ENCODE measurements around the gene FARS2.

FARS2 gene

DNA sequence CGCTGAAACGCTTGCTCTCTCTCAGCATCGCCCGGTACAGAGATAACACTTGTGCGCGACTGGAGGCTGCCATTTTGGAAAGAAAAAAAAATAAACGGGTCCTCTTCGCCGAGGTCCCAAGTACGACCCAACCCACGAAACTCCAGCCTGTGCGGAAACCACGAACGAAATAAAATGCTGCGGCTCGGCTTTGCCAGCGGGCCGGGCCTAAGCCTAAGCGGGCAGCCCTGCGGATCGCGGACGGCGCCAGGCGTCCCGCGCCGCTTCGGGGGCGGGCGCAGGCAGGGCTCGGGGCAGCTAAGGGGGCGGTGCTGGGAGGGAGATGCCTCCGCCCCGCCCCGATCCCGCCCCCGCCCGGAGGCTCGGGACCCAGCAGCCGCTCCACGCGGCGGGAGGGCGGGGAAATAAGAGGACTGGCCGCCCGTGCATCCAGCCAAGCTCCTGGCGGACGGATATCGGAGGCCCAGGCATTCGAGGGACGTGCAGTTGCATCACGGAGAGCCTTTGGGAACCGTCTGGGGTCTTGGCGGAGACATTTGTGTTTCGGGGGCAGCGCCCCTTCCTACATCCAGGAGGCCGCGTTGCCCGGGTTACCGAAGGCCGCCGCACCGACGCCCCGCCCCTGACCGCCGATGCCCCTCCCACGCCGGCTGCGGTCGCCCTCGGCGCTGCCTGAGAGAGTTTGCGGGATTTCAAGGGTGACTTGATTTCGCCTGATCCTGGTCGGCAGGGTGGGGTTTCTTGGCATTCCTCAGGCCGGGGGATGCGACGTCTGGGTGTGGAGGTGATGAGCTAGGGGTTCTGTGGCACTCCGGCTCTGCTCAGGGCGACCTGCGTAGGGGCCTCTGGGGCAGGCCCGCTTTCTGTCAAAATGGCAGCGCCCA, at the start of gene FARS2, which contains the start of gene LYRM4:
Gene FARS2 (plus strand): TSS at position 853 of the 884 bp plus-strand sequence.
Gene LYRM4 (minus strand): TSS at position 290 of the 884 bp plus-strand sequence. CDS start 217 bp downstream, at position 73.
- in situ Hi-C loops (cut with MboI; ENCODE audit: low pct_unique_long_range_greater_than_20kb, low sequenced_read_pairs): no loop called here
- peak; percentile 95 for DNase-seq

DNA sequence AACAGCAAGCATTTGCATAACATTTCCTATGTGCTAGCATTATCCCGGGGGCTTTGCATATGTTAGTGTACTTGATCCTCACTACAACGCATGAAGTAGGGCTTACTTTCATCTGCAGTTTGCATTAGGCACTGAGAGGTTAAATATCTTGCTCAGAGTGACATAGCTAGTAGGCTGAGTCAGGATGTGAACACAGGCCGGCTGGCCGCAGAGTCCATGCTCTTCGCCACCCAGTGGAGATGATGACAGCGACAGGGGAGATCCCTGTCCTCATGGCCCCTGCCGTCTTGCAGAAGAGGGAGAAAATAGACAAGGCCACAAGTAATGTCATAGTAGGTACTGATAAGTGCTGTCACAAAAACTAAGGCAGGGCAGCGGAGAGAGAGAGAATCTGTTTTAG, 47.5 kb upstream of the FARS2 start:
- no peak for DNase-seq
- in situ Hi-C loops (cut with MboI; ENCODE audit: low pct_unique_long_range_greater_than_20kb, low sequenced_read_pairs): no loop called here

DNA sequence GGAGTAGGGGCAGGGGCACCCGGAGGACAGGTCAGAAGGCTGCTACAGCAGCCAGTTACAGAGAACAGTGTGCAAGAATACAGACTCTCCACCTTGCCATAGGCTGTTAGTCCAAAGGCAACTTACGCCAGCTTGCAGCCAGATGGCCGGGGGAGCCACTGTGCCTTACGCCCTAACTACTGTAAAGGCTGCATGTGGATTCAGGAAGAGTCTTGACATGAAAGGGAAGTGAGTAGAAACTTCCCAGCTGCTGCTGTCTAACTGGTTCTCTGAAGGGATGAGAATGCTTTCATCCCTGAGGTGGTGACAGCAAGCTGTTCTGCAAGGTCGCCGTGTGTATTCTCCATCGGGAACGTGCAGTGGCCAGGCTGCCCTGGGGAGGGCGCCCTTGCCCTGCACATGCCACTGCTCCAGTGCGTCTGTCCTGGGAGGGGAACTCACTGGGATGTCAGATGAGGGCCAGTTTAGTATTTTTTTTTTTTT, 46.7 kb upstream of the FARS2 start:
- peak; percentile 67 for DNase-seq

DNA sequence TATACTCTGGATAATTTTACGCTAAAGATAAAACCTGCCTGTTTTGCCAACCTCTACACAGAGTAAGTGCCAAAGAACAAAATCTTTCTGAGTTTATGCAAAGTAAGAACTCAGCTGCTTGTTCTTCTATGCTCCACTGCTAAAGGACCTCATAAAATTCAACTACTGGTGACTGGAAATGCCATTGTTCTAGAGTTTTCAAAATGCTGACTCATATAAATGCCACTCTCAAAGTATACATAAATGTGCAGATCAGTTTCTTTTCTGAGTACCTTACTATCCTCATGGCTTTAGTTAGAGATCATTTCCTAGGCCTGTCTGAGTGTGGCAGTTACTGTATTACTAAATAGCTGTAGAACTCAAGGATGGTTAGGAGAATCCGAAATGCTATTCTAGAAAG, 46.2 kb upstream of the FARS2 start:
- no peak for DNase-seq

More for the DNA sequence above, 46.7 kb upstream of the FARS2 start:
- in situ Hi-C loops (cut with MboI; ENCODE audit: low pct_unique_long_range_greater_than_20kb, low sequenced_read_pairs): no loop called here

DNA sequence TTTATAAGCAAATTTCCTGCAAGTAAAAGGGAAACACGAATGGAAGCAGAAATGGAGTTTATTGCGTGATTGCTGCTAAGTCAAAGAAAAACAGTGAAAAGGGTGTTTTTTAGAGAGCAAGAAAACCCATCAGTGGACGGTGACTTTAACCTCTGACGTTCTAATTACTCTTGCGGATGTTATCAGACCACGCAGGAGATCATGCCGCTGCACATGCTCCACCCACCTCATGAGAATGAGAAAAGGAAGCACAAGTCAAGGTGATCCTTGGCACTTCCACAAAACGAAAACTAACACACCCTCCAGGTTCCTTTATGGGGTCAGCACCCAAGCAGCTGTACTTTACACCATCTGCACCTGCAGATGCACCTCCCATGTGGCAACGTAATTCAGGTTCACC, 45.5 kb upstream of the FARS2 start:
- no peak for DNase-seq
- in situ Hi-C loops (cut with MboI; ENCODE audit: low pct_unique_long_range_greater_than_20kb, low sequenced_read_pairs): no loop called here

More for the DNA sequence above, 46.2 kb upstream of the FARS2 start:
- in situ Hi-C loops (cut with MboI; ENCODE audit: low pct_unique_long_range_greater_than_20kb, low sequenced_read_pairs): no loop called here

DNA sequence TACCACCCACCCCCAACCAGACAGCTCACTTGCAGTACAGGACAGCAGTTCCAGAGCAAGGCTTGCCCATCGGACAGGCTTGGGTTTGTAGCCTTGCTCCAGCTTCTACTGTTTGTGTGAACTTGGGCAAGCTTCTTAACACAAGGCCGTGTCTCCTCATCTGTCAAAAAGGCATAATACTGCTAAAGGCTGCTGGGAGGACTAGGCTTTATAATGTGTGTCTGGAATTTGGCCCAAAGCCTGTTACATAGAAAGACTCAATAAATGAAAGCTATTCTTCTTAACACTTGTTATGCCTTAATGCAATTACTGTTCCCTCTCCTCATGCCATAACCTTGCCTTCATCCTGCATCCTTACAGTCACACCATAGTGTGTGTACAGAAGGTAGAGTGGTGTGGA, 44.0 kb upstream of the FARS2 start:
- in situ Hi-C loops (cut with MboI; ENCODE audit: low pct_unique_long_range_greater_than_20kb, low sequenced_read_pairs): no loop called here
- DNase-seq: no peak

DNA sequence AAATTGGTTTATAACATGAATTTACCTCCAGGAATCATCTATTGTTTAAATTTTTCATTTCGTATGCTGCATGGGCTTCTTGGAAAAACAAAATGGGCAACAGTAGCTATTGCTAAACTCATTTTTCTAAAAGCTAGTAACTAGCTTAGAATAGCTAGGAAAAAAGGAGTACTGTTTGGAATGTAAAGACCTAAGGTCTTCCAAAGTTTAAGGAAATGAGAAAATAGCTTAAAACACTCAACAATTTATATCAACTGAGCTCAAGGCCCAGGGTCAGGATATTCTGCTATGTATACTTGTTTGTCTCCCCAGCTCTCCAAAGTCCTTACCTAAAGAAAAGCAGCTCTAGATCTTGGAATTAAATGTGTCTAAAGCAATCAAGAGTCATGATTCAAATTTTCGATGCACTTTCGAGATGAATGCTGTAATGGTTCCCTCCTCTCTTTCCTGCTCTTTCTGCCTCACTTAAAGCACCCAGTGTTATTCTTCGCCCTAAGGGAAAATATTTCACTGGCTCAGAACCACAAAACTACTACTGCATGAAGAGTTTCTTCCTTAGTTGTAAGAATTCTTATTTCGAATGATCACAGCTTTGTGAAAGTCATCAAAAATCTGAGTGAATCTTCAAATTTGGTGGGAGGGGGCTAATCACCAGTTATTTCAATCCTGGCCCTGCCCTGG, 42.2 kb upstream of the FARS2 start:
- DNase-seq: no peak
- in situ Hi-C loops (cut with MboI; ENCODE audit: low pct_unique_long_range_greater_than_20kb, low sequenced_read_pairs): no loop called here

DNA sequence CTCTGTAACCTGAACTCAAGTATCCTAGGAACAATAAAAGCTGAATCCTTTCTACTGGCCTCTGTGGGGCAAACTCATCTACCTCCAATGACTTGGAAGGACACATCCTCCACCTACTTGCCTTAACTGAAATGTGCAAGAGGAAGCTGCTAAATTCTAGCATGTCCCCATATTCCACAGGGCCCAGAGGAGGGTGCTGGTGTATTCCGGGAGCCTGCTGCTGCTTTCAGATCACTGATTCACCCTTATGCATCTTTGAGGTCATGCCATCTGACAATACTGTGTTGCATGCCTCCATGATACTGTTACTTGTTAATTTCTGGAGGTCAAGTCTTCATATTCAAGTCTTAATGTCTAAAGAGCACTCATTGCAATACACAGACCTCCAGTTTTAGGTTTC, 40.9 kb upstream of the FARS2 start:
- no peak for DNase-seq
- in situ Hi-C loops (cut with MboI; ENCODE audit: low pct_unique_long_range_greater_than_20kb, low sequenced_read_pairs): no loop called here

DNA sequence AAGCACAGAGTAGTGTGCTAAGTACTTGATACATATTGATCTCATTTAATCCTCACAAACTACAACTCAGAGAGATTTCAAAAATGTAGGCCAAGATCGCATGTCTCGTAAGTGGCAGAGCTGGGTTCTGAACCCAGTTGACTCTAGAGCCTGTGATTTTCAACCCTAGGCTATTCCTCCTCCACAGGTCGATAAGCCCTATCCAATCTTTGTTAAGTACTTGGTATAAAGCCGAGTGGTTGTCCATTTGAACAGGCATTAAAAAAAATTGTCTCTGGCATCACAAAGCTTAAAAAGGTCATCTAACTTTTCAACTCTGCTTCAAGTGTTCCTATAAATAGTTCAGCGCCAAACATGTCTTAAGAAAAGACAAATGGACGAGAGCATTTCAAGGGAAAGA, 38.0 kb upstream of the FARS2 start:
- DNase-seq: no peak
- in situ Hi-C loops (cut with MboI; ENCODE audit: low pct_unique_long_range_greater_than_20kb, low sequenced_read_pairs): no loop called here

DNA sequence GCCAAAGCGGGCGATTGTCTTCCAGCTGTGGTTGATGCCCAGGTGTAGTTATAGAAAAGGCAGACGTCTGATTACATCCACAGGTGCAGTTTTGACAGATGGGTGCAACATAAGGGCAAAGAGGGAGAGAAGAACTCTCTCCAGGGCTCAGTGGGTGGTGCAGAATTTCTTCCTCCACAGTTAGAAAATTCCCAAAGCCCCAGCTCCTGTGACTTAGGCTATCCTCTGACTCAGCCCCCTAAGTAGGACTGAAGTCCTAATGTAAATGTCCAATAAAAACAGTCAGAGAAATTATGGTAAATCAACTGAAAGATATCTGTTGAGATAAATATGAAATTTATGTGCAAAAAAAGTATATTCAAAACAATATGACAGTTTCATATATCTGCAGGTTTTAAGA, 32.0 kb upstream of the FARS2 start:
- in situ Hi-C loops (cut with MboI; ENCODE audit: low pct_unique_long_range_greater_than_20kb, low sequenced_read_pairs): no loop called here
- no peak for DNase-seq

DNA sequence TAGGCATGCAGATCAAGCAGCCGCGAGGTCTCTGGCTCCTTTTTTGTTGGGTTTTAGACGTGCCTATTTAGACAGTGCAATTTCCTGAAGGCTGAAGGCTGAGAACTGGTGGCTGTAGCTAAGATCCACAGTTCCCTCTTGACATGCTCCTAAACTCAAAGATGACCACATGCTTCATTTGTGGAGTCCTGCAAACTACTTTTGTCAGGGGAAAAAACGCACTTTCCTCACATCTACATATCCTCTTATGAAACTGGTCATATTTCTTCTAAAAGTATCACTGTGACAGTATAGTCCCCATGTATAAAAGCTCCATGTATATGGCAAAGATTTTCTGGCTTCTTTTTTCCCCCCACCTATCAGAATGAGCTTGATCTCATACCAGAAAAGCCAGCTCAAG, 31.2 kb upstream of the FARS2 start:
- in situ Hi-C loops (cut with MboI; ENCODE audit: low pct_unique_long_range_greater_than_20kb, low sequenced_read_pairs): no loop called here
- DNase-seq: no peak

DNA sequence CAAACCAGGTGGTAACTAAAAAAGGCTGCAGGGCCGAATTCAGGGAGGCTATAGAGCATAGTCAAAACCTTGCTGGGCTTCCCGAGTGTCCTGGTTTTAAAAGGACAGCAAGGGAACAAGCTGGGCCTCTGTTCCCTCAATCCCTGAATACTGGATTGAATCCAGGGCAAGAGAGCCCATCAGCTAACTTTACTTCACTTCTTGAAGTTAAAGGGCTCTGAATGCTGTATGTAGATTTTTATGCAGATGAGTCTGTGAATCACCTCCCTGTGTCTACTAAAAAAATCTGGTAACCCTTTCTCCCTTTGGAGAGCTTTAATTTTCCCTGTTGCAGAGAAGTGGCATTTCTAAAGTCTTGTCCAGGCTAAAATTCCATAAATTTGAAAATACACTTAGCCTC, 30.0 kb upstream of the FARS2 start:
- in situ Hi-C loops (cut with MboI; ENCODE audit: low pct_unique_long_range_greater_than_20kb, low sequenced_read_pairs): no loop called here
- no peak for DNase-seq

DNA sequence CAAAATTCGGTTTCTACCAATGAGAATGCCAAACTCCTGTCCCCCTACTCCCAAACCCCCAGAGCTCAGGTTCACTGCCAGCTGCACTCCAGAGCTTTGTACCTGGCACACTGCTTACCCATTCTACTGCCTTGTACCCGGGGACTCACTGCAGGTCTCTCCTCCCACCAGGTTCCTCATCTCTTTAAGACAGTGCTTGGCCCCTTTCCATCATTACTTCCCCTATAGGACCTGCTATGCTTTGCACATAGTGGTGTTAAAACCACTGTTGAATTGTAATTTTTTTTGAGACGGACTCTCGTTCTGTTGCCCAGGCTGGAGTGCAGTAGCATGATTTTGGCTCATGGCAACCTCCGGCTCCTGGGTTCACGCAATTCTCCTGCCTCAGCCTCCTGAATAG, 26.4 kb upstream of the FARS2 start:
- DNase-seq: peak; percentile 39
- in situ Hi-C loops (cut with MboI; ENCODE audit: low pct_unique_long_range_greater_than_20kb, low sequenced_read_pairs): no loop called here

DNA sequence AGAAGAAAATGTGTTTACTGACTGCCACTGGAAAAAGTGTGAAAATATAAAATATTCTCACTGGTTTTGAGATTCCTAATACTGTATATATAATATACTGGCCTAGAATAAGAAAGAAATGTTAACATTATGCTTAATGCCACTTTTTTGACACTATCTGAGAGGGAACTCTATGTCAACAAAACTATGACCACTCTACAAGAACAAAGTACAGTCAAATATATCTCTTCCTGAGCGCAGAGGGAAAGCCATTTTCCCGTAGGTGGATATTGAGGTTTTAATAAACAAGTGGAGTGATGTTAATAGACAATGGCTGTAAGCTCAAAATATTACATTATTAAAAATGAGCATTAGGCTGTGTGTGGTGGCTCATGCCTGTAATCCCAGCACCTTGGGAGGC, 25.5 kb upstream of the FARS2 start:
- DNase-seq: no peak
- in situ Hi-C loops (cut with MboI; ENCODE audit: low pct_unique_long_range_greater_than_20kb, low sequenced_read_pairs): no loop called here

DNA sequence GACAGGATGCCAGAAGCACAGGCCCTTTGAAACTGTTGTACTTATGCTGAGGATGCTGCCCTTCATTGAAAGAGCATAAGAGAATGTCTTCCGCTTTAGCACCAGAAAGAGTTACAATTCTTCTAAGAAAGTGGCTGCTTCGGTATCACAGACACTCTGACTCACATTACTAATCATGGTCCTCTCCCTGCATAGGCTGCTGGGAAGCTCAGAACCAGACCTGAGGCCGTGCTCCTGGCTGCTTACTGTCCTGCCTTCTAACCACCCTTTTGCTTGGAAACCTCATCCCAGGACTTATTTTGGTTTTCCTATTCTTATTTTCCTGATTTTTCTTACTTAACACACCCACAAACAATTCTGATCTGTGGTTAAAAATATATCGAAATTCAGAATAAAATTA, 23.5 kb upstream of the FARS2 start:
- DNase-seq: no peak
- in situ Hi-C loops (cut with MboI; ENCODE audit: low pct_unique_long_range_greater_than_20kb, low sequenced_read_pairs): no loop called here

DNA sequence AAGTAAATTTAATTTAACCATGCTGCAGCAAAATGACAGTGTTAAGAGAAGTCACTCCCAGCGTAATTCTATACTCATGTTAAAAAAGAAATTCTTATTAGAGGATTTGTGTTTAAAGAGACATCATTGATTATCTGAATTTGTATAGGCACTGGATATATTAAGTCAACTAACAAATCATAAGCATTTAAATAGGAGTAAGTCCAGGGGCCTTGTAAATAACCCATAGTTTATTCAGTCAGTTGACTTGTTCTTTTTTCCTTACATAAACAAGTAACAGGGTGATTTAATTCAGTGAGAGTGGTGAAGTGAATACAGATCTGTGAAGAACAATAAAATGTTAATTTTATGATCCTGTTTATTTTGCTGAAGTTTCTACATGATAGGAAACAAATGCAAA, 23.0 kb upstream of the FARS2 start:
- in situ Hi-C loops (cut with MboI; ENCODE audit: low pct_unique_long_range_greater_than_20kb, low sequenced_read_pairs): no loop called here
- DNase-seq: no peak

DNA sequence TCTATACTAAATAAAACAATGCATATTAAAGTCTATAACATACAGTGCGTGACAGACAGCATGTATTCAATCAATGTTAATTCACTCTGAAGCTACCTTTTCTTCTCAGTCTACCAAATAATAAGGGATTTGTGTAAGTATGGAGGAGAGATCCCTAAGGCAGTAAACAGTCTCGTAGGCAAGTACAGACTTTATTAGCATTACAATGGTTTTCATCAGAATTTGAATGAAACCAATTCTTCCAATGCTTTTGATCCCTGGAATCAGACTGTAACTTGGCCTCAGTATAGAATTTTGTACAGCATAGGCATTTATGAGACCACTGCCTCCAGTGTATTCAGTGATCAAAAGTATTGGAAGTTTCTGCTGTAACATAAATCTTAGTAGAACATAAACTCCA, 20.1 kb upstream of the FARS2 start:
- in situ Hi-C loops (cut with MboI; ENCODE audit: low pct_unique_long_range_greater_than_20kb, low sequenced_read_pairs): no loop called here
- no peak for DNase-seq

DNA sequence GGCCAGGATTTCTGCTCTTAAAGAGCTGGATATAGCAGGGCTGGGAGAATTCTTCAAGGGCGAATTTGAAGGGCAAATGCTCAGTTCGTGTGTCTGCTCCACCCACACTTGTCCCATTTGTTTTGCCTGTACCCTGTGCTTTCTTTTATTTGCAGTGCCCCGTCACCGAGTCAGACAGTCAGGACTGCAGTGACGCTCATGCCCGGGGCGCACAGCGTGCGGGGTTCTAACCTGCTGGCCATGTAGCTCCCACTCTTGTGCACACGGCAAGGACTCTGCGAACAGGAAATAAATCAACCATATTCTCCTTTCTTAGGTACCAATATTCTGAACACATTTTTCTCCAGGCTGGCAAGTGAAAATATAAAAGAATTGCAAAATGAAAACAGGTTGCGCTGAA, 18.2 kb upstream of the FARS2 start:
- DNase-seq: no peak
- in situ Hi-C loops (cut with MboI; ENCODE audit: low pct_unique_long_range_greater_than_20kb, low sequenced_read_pairs): no loop called here

DNA sequence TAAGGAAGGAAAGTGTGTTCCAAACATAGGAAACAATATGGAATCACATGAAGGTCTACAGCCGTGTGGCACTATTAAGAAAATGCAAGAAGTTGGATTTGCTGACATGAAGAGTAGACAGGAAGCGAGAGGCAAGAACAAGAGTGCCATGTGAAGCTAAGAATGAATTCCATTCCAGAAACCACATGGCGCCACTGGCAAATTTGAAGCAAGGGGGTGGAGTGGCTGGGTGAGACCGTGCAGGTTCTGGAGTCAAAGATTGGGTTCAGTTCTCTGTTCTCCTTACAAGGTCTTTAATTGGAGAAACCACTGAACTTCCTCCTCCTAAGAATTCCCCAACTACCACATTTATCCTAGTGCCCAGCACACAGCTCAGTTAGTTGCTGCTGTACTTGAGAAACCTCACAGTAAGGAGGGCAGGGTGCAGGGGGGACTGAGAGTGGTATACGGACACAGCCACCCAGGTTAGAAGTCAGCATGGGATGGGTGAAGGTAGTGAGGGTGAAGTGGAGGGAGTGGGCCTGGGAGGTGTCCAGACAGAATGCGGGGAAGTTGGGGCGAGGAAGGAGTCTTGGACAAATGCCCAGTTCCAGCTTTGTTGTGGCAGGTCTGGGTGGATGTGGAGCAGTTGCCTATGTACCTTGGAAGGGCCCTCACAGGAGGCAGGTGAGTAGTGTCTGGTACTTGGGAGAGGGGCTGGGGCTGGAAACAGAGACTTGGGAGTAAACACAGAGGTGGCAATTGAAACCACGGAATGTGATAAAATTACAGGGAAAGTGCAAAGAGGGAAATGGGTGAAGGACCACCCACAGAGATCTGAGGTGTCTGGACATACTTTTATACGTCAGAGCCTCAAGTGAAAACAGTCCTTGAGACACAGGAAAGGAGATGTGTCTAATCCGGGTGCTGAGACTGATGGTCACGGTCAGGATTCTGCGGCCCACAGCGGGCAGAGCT, 14.9 kb upstream of the FARS2 start:
- DNase-seq: peak; percentile 9
- in situ Hi-C loops (cut with MboI; ENCODE audit: low pct_unique_long_range_greater_than_20kb, low sequenced_read_pairs): no loop called here
